GM20000 (cell line): ENCODE results near the gene MEF2D.

Experiments used
- DNase-seq: peaks from one replicate; pipeline ENCODE4 v3.0.0; 2012; ENCODE audit warnings: low spot score
- CTCF ChIP-seq: IDR thresholded peaks from 2 replicates; pipeline ENCODE4 v1.5.1; 2012; ENCODE audit warnings: mild to moderate bottlenecking, control low read depth; ENCODE audit errors: extremely low read depth, missing control alignments

Gene MEF2D

GRCh38 chr1:156429313-156430060, 71.1 kb downstream of the MEF2D start:
- DNase-seq = no peak
- no peak for TF ChIP-seq CTCF

DNA sequence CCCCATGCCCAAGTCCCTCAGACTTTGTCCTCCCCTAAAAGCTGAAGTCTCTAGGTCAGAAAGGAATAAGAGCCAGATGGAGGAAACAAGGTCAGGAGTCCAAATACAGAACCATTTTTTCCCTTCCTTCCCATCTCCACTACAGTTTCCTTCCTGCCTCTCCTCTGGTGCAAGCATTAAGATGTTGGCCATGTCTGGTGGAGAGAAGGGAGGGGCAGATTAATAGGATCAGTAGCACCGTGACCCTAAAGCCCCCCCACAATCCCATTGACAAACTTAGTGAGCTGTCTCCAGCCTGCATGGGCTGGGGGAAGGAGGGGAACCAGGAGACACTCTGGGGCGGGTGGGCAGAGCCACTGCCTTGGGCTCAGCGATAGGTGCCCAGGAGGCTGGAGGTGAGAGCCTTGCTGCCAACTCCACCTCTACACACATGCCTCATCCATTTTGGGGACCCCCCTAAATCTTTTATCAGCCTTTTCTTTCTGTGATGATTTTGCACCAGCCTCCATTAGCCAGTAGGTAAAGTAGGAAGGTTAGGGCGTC, 71.8 kb downstream of the MEF2D start:
- TF ChIP-seq CTCF = no peak
- no peak for DNase-seq

DNA sequence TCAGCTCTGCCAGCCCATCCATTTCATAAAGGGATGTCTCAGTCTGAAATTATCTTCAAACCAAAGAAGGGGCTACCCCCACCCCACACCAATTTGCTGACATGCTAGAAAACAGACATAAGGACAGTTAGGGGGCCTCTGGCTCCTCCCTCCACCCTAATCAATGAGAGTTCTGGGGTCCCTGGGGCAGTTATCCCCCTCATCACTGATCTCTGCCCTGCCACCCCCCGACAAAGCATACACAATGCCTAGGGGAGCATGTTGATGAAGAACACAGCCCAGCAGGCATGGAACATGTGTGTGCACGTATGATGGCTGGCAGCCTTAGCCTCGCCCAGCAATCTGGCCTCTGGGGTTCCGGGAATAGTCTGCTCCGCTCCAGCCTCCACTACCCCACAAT, 72.6 kb downstream of the MEF2D start:
- no peak for DNase-seq
- TF ChIP-seq CTCF = no peak

- no peak for DNase-seq
- no peak for TF ChIP-seq CTCF
Observed at GRCh38 chr1:156425943-156426342, 74.6 kb downstream of the MEF2D start.

DNA sequence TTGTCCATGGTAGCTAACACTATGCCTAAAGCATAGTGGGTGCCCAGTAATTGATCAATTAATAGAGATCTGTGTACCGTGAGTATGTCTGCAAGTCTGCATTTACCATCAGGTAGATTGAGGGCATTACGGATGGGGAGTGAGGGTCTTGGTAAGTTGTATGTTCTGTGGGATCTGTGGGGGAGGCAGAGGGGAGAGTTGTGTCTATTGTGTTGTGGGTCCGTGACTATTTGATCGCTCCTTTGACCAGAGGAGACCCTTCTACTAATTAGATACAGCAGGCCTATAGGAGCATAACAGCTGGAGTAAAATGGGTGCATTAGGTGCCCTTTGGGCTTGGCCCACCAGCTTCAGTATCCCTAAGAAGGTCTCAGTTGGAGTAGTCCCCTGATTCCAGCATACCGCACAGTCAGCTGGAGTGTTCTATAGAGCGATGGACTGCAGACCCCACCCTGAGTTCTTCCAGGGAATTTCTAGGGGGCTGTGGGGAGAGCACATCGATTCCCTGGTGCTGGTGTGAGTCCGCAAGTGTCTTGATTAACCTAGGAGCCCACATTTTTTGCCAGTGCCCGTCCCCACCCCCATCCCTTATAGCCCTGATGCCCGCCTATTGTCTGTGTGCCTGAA, 75.7 kb downstream of the MEF2D start:
- no peak for TF ChIP-seq CTCF
- no peak for DNase-seq

GRCh38 chr1:156423422-156424352, 76.9 kb downstream of the MEF2D start:
- no peak for DNase-seq
- TF ChIP-seq CTCF = no peak

DNA sequence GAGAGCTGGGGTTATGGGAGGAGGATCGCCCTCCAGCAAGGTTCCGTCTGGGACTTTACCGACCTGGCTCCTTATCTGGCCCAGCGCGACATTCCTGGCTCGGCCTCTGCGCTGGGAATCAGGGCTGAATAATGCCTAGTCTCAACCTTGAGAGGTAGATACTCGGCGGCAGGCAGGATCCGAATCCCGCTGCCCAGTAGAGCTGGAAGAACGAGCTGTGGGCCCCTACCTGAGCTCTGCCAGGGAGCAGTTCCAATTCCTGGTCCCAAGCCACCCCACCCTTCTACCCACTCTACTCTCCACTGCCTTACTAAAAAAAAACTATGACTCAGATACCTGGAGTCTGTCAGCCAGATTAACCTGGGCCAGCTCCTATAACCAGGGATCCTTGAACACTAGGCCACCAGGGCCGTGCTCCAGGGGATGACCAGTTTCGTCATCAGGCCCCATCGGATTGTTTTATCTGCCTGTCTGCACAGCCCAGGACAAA, 77.9 kb downstream of the MEF2D start:
- DNase-seq = no peak
- TF ChIP-seq CTCF = no peak
